ENCODE measurements around the gene C3orf20. TPM values are rescaled to one million over a fixed set of nuclear protein-coding genes. Genes with fewer than 3 reads are reported as not detected.

The C3orf20 gene
- total RNA-seq, 2 donors from 2014 or later, result 0.12 to 0.42 TPM

DNA sequence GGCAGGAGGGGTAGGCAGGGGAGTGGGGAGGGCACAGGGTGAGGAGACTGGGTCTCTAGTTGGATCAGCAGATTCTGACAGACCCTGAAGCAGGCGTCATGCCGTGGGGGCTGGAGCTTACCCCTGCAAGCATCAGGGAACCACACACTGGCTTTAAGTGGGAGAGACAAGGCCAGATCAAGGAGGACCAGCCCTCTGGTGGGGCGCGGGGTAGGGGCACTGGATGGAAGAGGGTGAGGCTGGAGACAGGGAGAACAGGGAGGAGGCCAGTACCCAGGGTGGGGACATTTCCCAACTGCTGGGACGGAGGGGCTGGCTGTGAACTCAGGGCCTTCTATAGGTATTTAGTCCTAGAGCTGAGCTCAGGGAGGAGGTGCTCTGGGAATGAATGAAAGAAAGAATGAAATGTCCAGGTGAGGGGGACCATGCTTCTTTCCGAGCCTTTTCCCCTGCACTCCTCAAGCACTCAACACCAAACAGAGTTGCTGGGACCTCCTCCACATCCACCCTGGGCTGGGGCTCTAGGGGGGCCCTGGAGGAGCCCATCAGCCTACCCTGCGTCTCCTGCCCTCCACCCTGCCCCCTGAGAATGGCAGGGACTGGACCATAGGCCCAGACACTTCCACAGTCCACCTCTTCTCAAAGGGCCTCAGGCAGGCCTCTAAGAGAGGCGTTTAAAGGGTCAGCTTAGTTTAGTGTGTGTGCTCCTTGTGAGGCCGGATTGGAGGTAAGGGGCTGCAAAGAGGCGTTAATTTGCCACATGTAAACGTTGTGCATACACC lies 94.8 kb downstream of the C3orf20 start:
- Mint-ChIP-seq H3K36me3 (ENCODE audit: low read depth) (peaks cover 2% of the 10 kb centered on the region), H3K27ac (no peak overlapping the region), H3K27me3 (peaks cover 31% of the 10 kb centered on the region), H3K4me3 (no peak overlapping the region), H3K4me1 (no peaks in the 10 kb centered on the region)
- DNase-seq (no peak), ATAC-seq (no peak)
- H3K9me3 ChIP-seq (ENCODE audit: control insufficient read depth, low read length, poor library complexity, severe bottlenecking), result no peaks in the 10 kb centered on the region

DNA sequence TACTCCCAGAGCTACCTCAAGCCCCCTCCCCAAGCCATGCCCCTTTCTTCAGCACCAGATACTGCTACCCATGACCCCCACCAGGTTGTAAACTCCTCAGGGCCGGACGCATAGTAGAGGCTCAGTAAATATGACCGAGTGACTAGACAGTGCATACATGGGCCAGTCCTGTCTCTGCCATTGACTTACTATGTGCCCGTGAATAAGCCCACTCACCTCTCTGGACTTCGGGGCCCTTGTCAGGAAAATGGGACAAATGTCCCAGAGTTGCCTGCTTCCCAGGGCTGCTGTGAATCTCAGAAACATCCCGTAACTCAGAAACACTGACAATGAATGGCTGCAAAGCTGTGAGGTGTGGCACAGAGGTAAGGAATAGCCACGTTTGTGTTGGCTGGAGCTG lies 95.7 kb downstream of the C3orf20 start:
- H3K4me1 Mint-ChIP-seq, result no peaks in the 10 kb centered on the region
- no peaks in the 10 kb centered on the region for H3K9me3 ChIP-seq (ENCODE audit: control insufficient read depth, low read length, poor library complexity, severe bottlenecking)
- H3K4me3 Mint-ChIP-seq, result no peak overlapping the region
- DNase-seq (no peak), ATAC-seq (no peak)
- H3K27ac Mint-ChIP-seq, result no peak overlapping the region
- H3K27me3 Mint-ChIP-seq, result peaks cover 24% of the 10 kb centered on the region
- H3K36me3 Mint-ChIP-seq (ENCODE audit: low read depth), result peaks cover 2% of the 10 kb centered on the region

DNA sequence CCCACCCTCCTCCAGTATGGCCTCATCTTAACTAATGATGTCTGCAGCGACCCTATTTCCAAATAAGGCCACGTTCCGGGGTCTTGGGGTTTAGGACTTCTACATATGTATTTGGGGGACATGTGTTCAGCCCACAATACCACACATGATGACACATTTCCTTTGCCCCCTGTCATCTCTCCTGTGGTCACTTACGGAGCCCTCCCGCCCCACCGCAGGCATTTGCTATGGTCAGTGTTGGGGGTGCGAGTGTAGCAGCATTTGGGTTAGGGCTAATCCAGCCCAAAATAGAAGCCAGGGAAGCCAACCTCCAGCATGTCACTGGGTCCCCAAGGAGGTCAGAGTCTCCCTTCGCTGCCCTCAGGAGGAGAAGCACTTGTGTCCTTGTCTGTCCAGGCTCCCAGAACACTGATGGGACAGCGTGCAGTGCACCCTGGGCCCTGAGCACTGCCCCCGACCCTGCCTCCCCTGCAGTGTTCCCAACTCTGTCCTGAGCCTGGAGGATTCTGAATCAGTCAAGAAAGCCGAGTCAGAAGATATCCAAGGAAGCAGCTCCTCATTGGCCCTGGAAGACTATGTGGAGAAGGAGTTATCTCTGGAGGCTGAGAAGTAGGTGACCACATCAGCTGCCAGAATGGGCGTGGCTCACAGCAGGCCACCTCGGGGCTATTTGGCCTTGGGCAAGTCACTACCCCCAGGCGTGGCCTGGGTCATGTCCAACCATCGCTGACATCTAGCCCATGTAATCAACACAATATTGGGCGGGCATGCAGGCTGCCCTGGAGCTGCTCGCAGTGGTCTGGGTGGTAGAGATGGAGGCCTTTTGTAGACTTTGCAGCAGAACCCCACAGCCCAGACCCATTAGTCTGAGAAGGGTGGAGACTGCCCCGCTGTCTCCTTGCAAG lies 96.9 kb downstream of the C3orf20 start:
- no peak for DNase-seq
- no peak overlapping the region for H3K27ac Mint-ChIP-seq

DNA sequence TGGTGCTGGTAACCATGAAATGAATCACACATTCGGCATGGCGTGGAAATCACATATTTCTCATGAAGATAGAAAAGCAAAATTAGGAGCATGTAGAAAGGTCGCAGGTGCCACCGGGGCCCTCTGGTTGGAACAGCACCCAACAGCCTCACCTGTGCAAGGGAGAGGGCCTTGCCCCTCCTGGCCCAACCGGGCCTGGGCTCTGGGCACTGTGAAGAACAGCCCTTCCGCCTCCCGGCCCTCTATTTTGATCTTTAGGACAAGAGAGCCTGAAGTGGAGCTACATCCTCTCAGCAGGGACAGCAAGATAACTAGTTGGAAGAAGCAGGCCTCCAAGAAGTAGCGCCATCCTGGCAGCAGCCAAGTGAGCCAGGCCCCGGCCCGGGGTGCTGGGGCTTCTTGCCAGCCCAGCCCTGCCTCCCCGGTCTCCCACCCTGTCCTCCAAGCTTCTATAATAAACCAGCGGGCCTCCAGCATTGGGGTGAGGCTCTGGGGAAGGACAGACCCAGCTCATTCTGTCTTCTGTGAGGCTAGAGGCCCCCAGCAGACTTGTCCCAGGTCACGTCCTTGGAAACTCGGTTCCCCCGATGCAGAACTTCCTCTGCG lies 97.7 kb downstream of the C3orf20 start:
- H3K9me3 ChIP-seq (ENCODE audit: control insufficient read depth, low read length, poor library complexity, severe bottlenecking), result no peaks in the 10 kb centered on the region
- no peak for ATAC-seq
- Mint-ChIP-seq H3K4me1 (no peaks in the 10 kb centered on the region), H3K4me3 (no peak overlapping the region), H3K27ac (no peak overlapping the region), H3K27me3 (peaks cover 21% of the 10 kb centered on the region), H3K36me3 (ENCODE audit: low read depth) (peaks cover 2% of the 10 kb centered on the region)
- no peak for DNase-seq

More for the DNA sequence above, 96.9 kb downstream of the C3orf20 start:
- Mint-ChIP-seq H3K36me3 (ENCODE audit: low read depth) (peaks cover 2% of the 10 kb centered on the region), H3K27me3 (peaks cover 22% of the 10 kb centered on the region), H3K4me3 (no peak overlapping the region), H3K4me1 (no peaks in the 10 kb centered on the region)
- no peaks in the 10 kb centered on the region for H3K9me3 ChIP-seq (ENCODE audit: control insufficient read depth, low read length, poor library complexity, severe bottlenecking)
- no peak for ATAC-seq

DNA sequence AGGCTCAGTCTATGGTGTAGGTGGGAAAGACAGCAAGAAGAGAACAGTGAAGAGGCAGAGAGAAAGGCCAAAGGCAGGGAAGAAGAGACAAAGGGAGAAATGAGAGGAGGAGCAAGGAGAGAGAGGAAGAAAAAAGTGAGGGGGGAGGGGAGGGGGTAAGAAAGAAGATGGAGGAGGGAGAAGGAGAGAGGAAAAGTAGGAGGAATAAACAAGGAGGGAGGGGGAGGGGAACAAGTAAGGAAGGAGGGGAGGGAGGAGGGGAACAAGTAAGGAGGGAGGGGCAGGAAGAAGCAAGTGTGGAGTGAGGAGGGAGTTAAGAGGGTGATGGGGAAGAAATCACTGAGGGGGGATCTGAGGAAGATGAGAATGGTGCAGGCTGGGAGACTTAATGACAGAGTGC lies 98.3 kb downstream of the C3orf20 start:
- Mint-ChIP-seq H3K27ac (no peak overlapping the region), H3K36me3 (ENCODE audit: low read depth) (peaks cover 2% of the 10 kb centered on the region), H3K4me3 (no peak overlapping the region), H3K27me3 (peaks cover 21% of the 10 kb centered on the region), H3K4me1 (no peaks in the 10 kb centered on the region)
- no peaks in the 10 kb centered on the region for H3K9me3 ChIP-seq (ENCODE audit: control insufficient read depth, low read length, poor library complexity, severe bottlenecking)
- ATAC-seq (no peak), DNase-seq (no peak)

DNA sequence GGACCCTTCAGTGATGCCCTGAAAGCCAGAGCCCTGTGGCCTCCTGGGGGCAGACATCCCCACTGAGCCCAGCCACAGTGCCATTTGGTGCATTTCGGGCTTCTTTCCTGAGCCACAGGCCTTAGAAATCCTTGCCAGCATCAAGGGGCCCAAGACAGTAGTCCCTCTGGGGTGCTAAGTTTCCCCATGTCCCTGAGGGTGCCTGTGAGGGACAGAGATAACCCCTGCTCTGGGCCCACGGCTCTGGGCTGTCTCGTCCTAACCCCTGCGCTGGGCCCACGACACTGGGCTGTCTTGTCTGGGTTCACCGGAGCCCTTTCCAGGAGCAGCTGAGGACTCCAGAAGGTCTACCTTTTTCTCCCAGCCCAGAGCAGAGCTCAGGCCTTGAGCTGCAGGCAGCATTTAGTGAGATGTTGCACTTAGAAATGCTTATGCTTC lies 98.8 kb downstream of the C3orf20 start:
- Mint-ChIP-seq H3K27me3 (peaks cover 18% of the 10 kb centered on the region), H3K27ac (no peak overlapping the region), H3K4me3 (no peak overlapping the region), H3K4me1 (no peaks in the 10 kb centered on the region), H3K36me3 (ENCODE audit: low read depth) (peaks cover 2% of the 10 kb centered on the region)
- DNase-seq (no peak), ATAC-seq (no peak)
- no peaks in the 10 kb centered on the region for H3K9me3 ChIP-seq (ENCODE audit: control insufficient read depth, low read length, poor library complexity, severe bottlenecking)

DNA sequence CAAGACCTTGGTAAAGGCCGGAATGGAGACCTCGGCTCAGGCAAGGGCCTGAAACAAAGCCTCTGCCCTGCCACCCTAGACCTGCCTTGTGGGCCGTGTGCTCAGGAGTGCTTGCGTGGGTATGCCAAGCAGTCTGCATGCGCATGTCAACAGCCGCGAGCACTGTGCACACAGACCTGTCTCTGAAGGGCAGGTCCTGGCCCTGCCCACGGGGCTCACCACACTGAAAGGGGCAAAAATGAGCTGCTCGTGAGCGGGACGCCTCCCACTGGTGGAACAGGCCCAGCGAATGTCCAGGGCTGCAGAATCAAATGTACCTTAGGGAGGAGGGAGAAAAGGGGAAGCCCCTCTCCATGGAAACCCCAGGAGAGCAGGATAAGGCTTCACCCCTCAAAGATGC lies 99.5 kb downstream of the C3orf20 start:
- no peak overlapping the region for H3K27ac Mint-ChIP-seq
- H3K27me3 Mint-ChIP-seq, result peaks cover 10% of the 10 kb centered on the region
- no peaks in the 10 kb centered on the region for H3K9me3 ChIP-seq (ENCODE audit: control insufficient read depth, low read length, poor library complexity, severe bottlenecking)
- no peaks in the 10 kb centered on the region for H3K36me3 Mint-ChIP-seq (ENCODE audit: low read depth)
- no peaks in the 10 kb centered on the region for H3K4me1 Mint-ChIP-seq
- DNase-seq, result no peak
- no peak for ATAC-seq
- H3K4me3 Mint-ChIP-seq, result no peak overlapping the region

DNA sequence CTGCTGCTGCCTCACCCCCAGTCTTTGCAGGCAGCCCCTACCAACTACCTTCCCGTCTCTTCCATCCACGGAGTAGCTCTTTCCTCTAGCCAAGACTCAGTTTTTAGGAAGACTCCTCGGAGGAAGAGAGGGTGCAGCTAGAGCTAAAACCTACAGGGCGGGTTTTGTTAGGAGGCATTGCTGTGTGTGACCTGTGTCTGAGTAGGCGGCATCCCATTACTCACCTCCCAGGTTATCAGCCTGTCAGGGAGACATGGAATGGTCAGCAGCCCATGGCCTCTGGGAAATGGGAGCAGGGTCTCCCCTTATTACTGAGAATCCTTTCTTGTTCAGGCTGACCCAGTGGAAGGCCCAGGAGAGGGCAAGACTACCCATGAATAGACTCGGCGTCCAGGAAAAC lies 100.1 kb downstream of the C3orf20 start:
- no peak for DNase-seq
- no peaks in the 10 kb centered on the region for H3K9me3 ChIP-seq (ENCODE audit: control insufficient read depth, low read length, poor library complexity, severe bottlenecking)
- Mint-ChIP-seq H3K27me3 (peaks cover 7% of the 10 kb centered on the region), H3K27ac (no peak overlapping the region), H3K36me3 (ENCODE audit: low read depth) (no peaks in the 10 kb centered on the region), H3K4me3 (no peak overlapping the region), H3K4me1 (no peaks in the 10 kb centered on the region)
- ATAC-seq, result no peak

DNA sequence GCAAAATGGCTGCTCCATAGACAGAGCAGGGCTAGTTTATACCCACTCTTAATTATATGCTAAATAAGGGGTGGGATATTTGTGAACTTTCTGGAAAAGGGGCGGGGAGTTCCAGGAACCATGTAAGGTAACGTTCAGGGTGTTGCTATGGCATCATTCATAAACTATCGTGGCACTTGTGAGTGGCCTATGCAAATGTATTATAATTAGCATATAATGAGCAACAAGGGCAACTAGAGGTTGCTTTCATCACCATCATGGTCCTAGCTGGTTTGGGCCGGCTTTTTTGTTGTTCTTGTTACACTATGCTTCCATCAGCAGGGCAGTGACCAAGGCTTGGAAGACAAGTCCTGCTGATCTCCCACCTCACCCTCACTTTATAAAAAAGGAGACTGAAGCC lies 100.6 kb downstream of the C3orf20 start:
- DNase-seq, result no peak

DNA sequence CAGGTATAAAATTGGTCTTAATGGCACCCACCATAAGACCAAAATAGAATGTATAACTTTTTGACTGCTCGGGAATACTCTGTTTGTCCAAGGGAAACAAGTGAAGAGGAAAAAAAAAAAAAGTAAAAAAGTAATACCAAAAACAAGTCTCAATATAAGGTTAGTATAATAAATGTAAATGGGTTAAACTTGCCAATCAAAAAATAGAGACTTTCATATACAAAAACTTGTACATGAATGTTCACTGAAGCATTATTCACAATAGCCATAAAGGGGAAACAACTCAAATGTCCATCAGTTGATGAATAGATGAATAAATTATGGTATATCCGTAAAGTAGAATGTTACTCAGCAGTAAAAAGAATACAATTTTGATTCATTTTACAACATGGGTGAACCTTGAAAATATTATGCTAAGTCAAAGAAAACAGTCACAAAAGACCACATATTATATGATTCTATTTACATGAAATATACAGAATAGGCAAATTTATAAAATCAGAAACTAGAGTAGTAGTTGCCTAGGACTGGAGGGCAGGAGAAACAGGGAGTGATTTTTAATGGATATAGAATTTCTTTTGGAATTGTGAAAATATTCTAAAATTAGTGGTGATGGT lies 104.2 kb downstream of the C3orf20 start:
- Mint-ChIP-seq H3K4me1 (no peaks in the 10 kb centered on the region), H3K4me3 (no peak overlapping the region), H3K27me3 (peaks cover 21% of the 10 kb centered on the region), H3K27ac (no peak overlapping the region), H3K36me3 (ENCODE audit: low read depth) (no peaks in the 10 kb centered on the region)
- no peak for DNase-seq
- ATAC-seq, result no peak
- H3K9me3 ChIP-seq (ENCODE audit: control insufficient read depth, low read length, poor library complexity, severe bottlenecking), result no peaks in the 10 kb centered on the region

More for the DNA sequence above, 100.6 kb downstream of the C3orf20 start:
- Mint-ChIP-seq H3K27ac (no peak overlapping the region), H3K4me1 (no peaks in the 10 kb centered on the region), H3K36me3 (ENCODE audit: low read depth) (no peaks in the 10 kb centered on the region), H3K27me3 (peaks cover 12% of the 10 kb centered on the region), H3K4me3 (no peak overlapping the region)
- ATAC-seq, result no peak
- H3K9me3 ChIP-seq (ENCODE audit: control insufficient read depth, low read length, poor library complexity, severe bottlenecking), result no peaks in the 10 kb centered on the region

DNA sequence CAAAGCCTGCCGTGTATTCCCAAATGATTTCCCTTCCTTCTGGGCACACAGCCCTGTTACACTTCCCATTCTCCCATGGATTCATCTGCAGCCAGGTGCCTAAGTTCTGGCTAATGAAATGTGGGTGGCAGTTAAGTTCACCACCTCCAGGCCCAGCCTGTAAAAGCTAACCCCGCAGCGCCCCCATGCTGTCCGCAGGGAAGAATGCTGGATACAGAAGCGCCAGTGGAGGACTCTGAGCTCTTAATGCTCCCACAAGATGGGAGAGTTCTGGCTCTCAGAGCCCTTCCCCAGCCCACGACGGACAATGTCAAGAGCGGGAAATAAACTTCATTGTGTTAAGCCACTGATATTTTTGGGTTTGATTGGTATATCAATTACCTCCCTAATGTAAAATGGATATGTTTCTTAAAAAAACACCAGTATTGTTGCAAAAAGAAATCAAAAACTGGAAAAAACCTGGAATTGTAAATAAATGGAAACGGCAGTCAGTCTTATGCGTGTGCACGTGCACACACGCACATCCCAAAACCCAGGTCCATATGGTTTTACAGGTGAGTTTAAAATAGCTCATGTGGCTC lies 106.1 kb downstream of the C3orf20 start:
- no peaks in the 10 kb centered on the region for H3K36me3 Mint-ChIP-seq (ENCODE audit: low read depth)
- no peak for ATAC-seq
- no peaks in the 10 kb centered on the region for H3K9me3 ChIP-seq (ENCODE audit: control insufficient read depth, low read length, poor library complexity, severe bottlenecking)
- no peak overlapping the region for H3K27ac Mint-ChIP-seq
- H3K27me3 Mint-ChIP-seq, result peaks cover 34% of the 10 kb centered on the region
- DNase-seq, result no peak
- H3K4me1 Mint-ChIP-seq, result no peaks in the 10 kb centered on the region
- no peak overlapping the region for H3K4me3 Mint-ChIP-seq

DNA sequence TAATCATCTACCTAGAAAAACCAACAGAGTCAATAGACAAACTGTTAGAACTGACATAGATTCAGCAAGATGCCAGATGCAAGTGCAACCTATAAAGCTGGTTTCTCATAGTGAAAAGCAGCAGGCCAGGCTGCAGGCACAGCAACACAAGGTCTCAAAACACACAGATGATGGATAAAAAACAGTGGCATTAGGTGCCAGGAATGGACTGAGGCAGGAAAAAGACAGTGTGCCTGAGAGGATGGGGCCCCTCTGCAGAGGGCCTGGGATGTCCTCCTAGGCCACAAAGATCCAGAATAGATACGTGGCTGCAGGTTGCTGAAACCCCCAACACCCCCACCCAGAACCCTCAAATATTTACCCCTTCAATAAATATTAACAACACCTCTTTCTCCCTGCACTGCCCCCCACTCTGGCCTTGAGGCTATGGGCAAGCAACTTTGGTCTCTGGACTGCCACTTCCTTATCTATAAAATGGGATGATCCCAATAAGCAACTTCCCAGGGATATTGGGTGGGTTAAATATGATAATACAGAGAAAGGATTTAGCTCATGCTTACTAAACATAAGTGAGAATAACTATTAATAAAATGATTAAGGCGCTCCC lies 108.6 kb downstream of the C3orf20 start:
- no peaks in the 10 kb centered on the region for H3K9me3 ChIP-seq (ENCODE audit: control insufficient read depth, low read length, poor library complexity, severe bottlenecking)
- no peak for ATAC-seq
- no peaks in the 10 kb centered on the region for H3K36me3 Mint-ChIP-seq (ENCODE audit: low read depth)
- no peak overlapping the region for H3K4me3 Mint-ChIP-seq
- H3K4me1 Mint-ChIP-seq, result no peaks in the 10 kb centered on the region
- H3K27me3 Mint-ChIP-seq, result peaks cover 47% of the 10 kb centered on the region
- H3K27ac Mint-ChIP-seq, result no peak overlapping the region
- DNase-seq, result no peak

Data from T-helper 17 cell (primary cell).